Measurements from ENCODE around the gene RNF215.

RNF215 gene

DNA sequence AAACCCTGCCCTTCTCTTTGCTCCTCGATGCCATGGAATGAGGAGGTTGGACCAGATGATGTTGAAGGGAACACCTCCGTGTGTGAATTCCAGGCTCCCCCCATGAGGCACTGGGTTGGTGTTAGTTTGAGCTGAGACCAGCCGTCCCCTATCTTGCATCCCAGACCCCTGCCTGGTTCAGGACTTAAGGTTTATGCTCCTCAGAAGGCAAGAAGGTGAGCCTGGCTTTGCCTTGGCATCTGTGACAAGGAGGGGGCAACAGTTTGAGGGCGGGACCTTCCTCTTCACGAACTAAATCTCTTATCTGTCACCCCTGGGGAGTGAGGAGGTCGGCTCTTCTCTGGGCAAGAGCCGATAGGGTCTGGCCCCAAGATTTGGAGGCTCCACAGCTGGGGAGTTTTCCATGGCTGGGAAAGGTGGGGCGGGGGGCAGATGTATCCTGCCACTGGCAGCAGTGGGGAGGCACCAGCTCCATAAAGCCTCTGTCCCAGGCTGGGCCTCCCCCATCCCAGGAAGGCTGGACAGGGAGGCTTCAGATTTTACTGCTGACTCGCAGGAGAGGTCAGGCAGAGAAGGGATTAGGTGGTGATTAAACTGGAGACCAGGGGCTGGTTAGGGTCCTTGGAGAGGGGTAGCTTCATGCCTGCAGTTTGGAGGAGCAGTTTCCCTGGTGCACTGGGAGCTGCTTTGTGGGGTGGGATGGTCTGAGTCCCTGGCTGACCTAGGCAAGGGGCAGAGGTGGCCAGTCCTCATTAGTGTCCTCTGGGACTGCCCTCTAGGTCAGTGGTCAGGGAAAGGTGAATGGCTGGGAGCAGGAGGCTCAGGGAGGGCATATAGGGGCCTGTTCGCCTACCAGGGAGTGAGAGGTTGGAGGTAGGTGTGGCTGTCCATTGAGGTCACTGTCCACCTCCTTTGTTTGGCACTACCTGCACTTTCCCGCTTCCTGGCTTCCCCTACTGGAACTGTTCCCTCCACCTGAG lies 10.7 kb upstream of the RNF215 start:
- DNase-seq (ENCODE audit: low spot score): no peak

DNA sequence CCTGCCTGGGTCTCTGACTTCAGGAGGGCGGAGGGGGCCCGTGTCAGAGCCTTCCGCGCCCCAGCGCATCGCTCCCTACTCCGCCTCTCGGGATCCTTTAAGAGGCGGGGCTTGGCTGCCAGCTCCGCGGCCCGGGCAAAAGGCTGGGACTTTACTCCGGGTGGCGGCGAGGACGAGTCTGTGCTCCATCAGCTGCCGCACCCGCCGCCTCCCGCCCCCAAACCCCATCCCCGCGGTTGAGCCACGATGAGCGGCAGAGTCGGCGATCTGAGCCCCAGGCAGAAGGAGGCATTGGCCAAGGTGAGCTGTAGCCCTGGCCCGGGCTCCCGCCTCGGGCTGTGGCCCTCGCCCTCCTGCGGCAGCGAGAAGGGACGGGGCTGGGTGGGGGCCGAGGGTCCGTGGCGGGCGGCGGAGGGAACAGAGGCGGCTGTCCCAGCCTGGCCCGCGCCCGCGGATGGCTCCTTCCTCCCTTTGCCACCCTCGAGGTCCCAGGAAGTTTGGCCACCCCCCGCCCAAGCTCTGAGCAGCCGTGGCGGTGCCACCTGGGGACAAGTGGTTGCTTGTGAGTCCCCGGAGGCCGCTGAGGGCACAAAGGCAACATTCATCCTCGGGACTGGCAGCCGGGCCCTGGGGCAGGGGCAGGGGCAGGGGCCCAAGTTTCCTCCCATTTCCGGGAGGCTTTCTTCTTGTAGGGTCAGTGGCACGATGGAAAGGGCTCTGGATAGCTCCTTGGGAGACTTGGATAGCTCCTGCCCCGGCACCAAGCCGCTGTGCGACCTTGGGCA lies 9.9 kb upstream of the RNF215 start, which contains the start of gene SEC14L2:
SEC14L2 (plus strand) TSS at position 148 of the 785 bp plus-strand sequence; CDS start at position 247, 99 bp downstream.
- peak; percentile 43 for DNase-seq (ENCODE audit: low spot score)

DNA sequence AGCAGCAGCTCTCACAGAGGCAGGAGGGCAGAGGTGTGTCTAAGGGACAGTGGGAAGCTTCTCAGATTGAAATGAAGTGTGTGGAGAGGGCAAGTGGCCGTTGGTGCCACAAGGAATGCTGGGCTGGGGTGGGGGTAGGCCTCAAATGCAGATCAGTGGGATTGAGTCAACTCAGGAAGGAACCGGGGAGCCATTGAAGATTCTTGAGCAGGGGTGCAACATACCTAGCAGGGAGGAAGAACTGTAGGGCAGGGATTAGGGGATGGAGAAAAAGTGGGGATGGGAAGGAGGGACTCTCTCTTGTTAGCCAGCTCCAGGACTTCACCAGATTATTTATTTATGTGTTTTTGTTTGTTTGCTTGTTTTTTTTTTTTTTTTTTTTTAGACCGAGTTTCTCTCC lies 6.7 kb upstream of the RNF215 start:
- DNase-seq (ENCODE audit: low spot score): no peak

DNA sequence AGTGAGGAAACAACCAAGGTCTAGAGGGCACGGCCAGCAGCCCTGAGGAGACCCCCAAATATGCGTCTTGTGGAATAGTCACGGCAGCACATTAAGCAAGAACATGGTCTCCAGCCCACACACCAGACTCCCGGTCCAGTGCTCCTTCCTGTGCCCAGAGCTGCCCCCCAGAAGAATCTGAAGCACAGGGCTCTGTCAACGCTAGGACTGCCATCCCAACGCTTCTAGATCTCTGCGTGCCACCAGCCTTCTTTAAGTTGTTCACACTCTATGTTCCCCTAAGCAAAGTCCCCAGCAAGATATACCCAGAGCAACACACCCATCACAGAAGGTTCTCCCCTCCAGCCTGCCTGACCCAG lies 6.1 kb upstream of the RNF215 start:
- no peak for DNase-seq (ENCODE audit: low spot score)

DNA sequence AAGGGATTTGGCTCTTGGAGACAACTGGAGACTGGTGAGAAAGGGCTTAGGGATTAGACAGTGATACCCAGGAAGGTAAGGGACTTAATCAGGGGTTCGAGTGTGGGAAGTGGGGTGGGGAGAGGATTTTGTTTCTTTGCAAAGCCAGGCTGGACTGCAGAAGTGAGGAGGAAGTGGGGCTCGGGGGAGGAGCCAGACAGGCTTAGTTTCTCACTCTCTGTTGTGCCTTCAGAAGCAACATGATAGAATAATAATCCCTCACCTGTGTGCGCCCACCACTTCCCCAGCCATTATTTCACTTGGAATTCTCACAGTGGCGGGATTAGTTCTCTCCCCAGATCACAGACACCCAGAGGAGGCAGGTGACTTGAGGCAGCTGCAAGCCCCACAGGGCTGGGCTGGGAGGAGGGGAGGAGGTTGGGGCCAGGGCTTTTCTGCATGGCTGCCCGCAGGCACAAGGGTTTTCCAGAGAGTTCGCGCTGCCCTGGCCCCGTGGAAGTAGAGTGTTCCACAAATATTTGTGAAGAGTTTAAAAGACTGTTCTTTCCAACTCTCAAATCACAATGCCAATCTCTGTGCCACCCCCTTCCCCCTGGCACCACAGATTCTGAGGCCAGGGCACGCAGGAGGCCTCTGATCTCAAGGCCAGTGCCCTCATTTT lies 5.6 kb upstream of the RNF215 start:
- DNase-seq (ENCODE audit: low spot score): no peak

DNA sequence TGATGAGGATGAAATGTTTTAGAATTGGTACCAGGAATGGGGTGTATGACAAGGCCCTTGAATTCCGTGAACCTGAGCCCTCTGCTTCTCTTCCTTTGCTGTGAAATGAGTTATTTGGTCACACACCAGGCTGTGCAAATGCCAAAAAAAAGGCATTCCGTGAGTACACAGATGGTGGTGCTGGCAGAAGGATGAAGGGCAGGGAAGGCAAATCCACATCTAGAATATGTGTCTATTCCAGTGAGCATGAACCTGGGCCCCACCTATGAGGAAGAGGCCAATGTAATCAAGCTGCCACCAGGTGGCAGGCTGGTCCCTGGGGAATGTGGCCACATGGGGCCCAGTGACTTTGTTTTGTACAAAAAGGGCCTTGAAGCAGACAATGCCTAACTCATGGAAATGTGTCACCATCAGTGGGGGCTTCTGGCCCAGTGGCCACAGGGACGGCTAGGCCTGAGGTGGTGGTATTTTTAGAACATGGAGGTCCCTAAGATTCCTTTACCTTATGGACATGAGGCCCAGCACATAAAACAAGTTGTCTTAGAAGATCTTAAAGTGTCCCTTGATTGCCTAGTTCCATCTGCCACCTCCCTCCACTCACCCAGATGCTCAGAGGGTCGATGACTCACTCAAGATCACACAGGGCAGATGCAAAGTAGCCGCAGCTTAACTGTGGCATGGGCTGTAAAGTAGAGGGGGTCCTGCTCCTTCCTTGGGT lies 3.9 kb upstream of the RNF215 start:
- DNase-seq (ENCODE audit: low spot score): peak; percentile 73

DNA sequence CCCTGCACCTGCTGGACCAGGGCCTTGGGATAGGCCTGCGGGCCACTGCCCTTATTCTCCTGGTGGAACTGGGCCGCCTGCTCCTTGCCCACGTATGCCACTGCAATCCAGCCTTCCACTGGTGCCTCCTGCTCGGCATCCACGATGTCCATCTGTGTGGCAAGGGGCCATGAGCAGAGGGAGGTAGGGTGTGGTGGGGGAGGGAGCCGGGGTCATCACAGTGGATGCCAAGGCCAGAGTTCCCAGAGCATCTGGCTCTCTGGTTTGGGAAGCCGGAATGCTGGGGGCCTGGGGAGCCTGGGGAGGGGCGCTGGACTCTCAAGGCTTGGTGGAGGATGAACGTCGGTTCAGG lies 627 bp downstream of the RNF215 start:
- DNase-seq (ENCODE audit: low spot score): no peak

DNA sequence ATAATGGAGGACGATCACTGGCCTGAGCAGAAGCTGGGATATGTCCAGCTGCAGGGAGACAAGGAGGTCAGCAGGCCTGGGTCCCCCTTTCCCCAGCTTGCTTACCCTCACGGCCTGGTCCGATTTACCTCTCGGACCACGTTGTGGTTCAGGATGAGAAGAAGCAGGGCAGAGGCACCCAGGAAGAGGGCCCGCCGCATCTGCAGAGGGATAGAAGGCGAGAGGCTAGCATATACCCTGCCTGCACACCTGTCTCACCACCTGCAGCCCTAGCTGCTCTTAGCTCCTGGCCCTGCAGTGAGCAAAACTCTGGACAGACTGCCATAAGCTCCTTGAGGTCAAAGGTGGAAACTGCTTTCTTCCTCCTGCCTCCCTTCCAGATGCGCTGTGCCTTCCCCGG lies 1.3 kb downstream of the RNF215 start:
- no peak for DNase-seq (ENCODE audit: low spot score)

DNA sequence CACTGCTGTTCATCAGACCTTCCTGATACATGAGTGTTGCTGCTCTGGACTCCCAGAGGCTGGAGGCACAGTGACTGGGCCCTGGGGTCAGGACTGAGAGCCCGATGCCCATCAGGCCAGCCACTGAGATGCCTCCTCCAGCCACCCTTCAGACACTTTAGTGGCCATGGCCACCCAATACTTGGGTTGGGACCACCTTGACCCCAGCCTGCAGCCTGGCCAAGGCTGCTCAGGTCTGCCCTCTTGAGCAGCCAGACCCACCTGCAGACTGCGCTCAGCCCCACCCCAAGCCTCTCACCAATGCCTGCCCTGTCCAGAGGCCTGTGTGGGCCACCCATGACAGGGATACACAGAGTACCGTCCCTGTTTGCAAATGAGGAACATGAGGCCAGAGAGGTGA lies 4.2 kb downstream of the RNF215 start:
- DNase-seq (ENCODE audit: low spot score): no peak

DNA sequence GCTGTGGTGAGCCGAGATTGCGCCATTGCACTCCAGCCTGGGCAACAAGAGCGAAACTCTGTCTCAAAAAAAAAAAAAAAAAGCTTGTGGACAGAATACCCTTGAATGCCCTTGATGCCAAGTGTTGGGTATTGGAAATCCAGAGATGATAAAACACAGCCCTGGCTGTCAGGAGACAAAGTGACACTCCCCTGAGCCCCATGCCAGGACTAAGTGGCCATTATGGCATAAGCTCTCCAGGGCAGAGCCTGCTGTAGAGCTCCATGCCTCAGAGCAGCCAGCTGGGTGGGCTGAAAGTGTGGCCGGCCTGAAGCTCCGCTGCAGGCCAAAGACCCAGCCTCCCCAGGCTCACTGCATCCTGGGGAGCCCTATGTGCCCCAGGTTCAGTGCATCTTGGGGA lies 4.9 kb downstream of the RNF215 start:
- no peak for DNase-seq (ENCODE audit: low spot score)

DNA sequence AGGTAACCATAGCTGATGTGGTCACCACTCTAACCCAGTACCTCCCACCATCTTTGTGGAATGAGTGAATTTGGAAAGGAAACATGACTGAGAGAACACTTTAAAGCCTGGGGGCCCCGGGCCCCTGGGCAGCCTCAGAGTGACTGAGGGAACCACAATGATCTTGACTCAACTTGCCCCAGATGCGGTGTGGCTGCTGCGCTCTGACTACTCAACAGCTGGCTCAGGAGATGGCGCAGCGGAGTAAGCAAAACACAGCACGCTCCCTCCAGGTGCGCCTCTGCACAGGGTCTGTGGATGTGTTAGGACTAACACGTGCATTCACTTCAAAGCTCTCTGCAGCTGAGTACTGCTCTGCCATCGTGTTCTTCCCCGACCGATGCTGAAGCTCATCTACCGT lies 5.9 kb downstream of the RNF215 start:
- DNase-seq (ENCODE audit: low spot score): no peak

DNA sequence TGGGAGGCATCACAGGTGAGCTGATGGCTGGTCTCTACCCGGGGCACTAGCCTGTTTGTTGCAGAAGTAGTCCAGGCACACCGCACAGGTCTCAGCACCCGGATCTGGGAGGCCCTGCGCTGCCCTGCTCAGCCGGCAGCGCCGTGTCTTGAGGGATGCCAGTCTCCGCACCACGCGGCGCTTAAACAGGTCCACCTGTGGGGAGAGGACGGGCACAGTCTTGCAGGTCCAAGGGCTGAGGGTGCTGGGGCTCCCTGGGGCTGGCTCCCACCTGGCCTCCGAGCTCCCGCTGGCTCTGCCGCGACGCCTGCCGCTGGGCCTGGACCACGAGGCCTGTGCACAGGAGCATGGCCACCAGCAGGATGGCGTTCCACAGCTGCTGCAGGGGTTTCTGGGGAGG lies 7.2 kb downstream of the RNF215 start:
- no peak for DNase-seq (ENCODE audit: low spot score)

DNA sequence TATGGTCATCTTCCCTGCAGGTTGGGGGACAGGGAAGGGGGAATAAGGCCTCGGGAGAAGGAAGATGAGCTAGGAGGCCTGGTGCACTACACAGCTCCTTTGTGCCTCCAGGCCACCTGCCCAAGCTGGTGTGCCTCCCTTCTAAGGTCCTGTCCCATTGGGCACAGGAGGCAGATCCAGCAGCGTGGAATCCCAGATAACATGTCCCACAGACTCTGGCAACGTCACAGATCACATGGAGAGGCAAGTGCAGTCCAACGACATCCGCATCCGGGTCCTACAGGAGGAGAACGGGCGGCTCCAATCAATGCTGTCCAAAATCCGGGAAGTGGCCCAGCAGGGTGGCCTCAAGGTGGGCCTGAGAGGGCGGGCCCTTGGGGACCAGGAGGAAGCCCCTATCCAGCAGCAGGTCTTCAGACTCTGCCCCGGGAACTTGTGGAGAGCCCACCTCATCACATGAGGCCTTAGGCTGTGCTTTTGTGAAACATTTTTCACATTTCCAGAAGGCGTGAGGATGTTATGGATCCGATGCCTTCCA lies 11.8 kb downstream of the RNF215 start:
- DNase-seq (ENCODE audit: low spot score): no peak

DNA sequence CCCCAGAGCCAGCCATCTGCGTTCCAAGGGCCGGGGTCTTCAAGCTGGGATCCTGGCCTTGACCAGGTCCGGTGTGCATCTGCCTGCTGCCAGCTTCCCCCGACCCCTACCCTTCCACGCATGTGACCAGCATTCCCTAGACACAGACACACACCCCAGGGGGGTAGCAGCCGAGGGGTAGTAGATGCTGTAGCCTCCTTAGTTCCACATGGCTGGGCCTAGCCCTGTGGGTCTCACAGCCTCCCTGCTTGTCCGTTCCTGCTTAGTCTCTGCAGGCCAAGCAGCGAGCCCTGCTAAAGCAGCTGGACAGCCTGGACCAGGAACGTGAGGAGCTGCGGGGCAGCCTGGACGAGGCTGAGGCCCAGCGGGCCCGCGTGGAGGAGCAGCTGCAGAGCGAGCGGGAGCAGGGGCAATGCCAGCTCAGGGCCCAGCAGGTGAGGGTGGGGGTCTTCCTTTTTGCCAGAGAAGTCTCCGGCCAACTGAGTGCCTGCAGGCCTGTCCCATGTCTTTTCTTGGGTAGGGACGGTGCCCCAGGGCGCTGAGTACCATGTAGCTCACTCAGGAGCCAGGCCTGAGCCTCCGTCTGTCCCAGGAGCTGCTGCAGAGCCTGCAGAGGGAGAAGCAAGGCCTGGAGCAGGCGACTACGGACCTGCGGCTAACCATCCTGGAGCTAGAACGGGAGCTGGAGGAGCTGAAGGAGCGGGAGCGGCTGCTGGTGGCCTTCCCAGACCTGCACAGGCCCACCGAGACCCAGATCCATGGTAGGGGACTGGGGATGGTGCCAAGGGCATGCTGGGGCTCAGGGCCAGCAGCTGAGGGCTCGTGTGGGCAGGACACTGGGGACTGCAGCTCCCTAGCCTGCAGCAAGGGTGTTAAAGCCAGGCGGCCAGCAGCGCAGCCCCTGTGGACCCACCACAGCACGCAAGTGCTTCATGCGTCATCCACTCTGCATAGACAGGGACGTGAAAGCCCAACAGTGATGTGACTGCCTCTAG lies 13.6 kb downstream of the RNF215 start:
- DNase-seq (ENCODE audit: low spot score): no peak

DNA sequence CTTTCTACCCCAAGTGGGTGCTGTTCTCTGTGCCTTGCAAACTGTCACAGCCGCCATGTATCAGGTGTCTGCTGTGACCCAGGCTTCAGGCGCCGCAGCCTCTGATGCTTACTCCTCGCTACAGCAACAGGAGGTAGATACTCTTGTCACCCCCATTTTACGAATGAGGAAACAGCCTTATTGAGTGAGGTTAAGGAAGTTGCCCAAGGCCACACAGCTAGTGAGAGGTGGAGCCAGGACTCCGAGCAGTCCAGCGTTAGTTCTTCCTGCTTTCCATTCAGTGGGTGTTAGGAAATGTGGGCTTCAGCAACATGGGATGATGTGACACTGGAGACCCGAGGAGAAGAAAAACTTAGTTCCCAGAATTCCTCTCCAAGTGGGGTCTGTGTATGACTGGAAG lies 14.3 kb downstream of the RNF215 start:
- no peak for DNase-seq (ENCODE audit: low spot score)

DNA sequence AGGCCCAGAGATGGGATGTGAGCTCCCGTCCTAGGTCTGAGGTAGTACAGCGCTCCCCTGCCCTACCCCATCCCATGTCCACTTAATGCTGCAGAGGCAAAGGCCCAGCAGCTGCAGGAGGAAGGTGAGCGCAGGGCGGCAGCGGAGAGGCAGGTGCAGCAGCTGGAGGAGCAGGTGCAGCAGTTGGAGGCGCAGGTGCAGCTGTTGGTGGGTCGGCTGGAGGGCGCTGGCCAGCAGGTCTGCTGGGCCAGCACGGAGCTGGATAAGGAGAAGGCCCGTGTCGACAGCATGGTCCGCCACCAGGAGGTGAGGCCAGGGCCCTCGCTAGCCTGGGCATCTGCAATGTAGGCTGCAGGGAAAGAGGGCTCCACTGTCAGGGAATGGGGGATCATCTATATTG lies 15.2 kb downstream of the RNF215 start:
- DNase-seq (ENCODE audit: low spot score): no peak

DNA sequence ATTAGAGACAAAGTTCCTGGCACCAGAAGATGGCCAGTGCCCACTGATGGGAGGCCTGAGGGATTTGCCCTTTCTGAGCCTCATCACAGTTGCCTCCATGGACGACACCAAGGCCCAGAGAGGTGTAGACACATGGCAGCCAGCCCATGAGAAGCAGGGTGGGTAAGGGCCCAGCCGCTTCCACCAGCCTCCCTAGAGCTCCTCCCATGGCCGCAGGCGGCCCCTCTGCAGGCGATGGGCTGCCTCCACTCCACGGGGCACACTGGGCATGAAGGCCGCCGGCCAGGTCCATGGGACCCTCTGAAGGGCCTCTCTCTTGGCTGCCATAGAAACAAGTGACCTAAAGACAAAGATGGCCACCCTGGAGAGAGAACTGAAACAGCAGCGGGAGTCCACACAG lies 15.9 kb downstream of the RNF215 start:
- DNase-seq (ENCODE audit: low spot score): no peak

DNA sequence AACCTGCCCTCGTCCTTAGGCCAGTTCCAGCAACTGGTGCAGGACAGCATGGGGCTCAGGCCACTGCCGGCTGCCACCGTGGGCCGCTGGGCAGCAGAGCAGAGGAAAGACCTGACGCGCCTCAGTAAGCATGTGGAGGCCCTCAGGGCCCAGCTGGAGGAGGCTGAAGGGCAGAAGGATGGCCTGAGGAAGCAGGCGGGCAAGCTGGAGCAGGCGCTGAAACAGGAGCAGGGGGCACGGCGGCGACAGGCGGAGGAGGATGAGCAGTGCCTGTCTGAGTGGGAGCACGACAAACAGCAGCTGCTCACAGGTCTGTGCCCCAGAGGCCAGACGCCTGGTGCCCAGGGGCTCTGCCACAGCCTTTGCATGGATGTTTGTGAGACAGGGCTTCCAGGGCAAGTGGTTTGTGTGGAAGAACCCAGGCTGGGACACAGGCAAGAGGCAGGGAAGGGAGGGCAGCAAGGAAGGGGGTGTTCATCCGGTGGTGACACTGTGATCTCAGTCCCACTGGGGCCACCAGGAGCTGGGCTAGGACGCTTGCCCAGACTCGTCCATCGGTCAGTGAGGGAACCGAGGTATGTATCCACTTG lies 16.5 kb downstream of the RNF215 start:
- no peak for DNase-seq (ENCODE audit: low spot score)

DNA sequence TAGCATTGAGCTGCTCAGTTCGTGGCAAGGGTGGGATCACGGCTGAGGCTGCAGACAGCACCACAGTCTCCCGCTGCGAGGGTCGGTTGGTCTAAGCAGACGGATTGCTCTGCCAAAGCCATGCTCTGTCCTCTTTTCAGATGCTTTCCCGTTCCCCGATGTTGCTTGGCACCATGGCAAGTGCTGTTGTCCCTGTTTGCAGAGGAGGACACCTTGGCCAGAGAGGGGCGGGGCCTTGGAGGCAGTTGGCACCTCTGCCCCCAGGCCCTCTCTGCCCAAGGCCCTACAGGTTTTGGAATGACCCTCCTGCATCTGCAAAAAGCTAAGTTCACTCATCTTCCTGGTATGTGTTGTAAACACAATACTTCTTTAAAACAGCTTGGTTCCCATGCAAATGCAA lies 18.8 kb downstream of the RNF215 start:
- no peak for DNase-seq (ENCODE audit: low spot score)

DNA sequence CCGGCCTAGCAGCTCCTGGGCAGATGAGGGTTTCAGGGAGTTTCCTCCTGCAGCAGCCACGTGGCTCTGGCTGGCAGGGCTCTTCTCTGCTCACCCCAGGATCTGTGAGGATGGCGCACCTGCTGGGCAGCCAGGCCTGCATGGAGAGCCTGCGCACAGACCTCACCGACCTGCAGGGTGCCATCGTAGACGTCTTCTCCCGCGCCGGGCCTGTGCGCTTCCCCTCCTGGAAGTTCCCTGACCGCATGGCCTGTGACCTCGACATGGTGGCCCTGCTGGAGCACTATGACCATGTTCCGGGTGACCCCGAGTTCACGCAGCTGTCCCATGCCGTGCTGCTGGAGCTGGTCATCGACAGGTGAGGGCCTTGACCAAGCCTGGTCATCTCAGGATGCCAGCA lies 21.3 kb downstream of the RNF215 start:
- DNase-seq (ENCODE audit: low spot score): no peak
